HFF-Myc (cell line): ENCODE measurements around the gene SEMA3F.

Experiments
- DNase-seq: peaks from one replicate; pipeline ENCODE4 v3.0.0-alpha.2; 2011; ENCODE audit warnings: low read depth; ENCODE audit errors: extremely low read depth
- H3K4me3 ChIP-seq: replicated peaks from 2 replicates; pipeline ENCODE4 v1.5.1; 2011; ENCODE audit warnings: low read depth, mild to moderate bottlenecking, control low read depth, low read length
- CTCF ChIP-seq: IDR thresholded peaks from 2 replicates; pipeline ENCODE4 v1.5.1; 2012; ENCODE audit warnings: mild to moderate bottlenecking, low read depth, low read length, control low read depth; ENCODE audit errors: missing control alignments

SEMA3F gene

GRCh38 chr3:50211930-50212329 lies 56.8 kb downstream of the SEMA3F start:
- DNase-seq, result no peak
- TF ChIP-seq CTCF, result no peak

GRCh38 chr3:50212502-50212901 lies 57.4 kb downstream of the SEMA3F start:
- TF ChIP-seq CTCF, result no peak
- no peak for DNase-seq
- no peak overlapping the region for H3K4me3 ChIP-seq

More at GRCh38 chr3:50211930-50212329, 56.8 kb downstream of the SEMA3F start:
- no peak overlapping the region for H3K4me3 ChIP-seq

- no peak overlapping the region for H3K4me3 ChIP-seq
- no peak for TF ChIP-seq CTCF
- DNase-seq, result no peak
These were observed 57.8 kb downstream of the SEMA3F start for GRCh38 chr3:50212971-50213370.

DNA sequence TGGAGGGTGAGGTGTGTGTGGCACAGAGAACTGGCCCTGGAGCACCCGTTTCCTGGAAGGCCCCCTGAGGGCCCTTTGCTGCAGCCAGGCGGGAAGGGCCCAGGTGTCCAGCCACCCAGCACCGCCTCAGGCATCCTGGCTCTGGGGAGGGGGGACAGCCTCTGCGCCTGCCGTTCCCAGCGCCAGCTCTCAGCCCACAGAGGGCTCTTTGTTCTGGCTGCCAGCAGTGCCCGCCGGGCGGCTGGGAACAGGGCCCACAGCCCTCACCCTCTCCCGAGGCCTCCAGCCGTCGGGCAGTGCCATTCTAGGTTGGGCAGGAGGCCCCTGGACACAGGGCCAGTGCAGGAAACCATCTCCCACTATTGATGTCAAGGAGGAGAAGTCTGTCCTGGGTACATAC lies 58.2 kb downstream of the SEMA3F start:
- TF ChIP-seq CTCF, result no peak

DNA sequence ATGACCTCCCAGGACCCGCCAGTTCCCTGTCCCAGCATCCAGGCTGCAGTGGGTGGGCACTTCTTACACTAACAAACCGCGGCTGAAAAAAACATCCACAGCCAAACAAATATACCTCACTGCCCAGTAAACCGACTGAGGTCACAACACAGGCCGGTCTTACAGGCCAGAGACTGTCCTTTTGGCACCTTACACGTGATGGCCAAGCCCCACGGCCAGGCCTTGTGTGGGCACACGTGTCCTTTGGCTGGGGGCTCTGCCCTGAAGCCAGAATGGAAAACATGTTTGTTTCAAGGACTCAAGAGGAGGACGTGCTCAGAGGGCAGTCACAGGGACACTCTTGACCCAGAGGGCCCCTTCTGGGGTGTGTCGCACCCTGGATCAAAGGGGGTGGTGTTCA lies 59.7 kb downstream of the SEMA3F start:
- no peak overlapping the region for H3K4me3 ChIP-seq
- no peak for DNase-seq
- TF ChIP-seq CTCF, result no peak

More for the DNA sequence above, 58.2 kb downstream of the SEMA3F start:
- H3K4me3 ChIP-seq, result no peak overlapping the region
- DNase-seq, result no peak

DNA sequence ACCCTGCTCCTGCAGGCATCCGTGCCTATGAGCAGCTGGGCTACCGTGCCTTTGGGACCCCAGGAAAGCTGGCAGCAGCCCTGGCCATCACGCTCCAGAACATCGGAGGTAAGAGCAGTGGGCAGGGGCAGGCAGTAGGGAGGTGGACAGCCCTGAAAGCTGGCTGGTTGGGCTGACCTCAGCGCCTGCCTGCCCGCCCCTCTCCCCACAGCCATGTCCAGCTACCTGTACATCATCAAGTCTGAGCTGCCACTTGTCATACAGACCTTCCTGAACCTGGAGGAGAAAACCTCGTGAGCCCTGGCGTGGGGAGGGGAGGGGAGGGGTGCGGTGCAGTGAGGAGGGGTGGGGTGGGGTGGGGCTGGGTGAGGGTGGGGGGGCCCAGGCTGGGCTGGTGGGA lies 60.4 kb downstream of the SEMA3F start:
- no peak overlapping the region for H3K4me3 ChIP-seq
- DNase-seq, result no peak
- no peak for TF ChIP-seq CTCF

DNA sequence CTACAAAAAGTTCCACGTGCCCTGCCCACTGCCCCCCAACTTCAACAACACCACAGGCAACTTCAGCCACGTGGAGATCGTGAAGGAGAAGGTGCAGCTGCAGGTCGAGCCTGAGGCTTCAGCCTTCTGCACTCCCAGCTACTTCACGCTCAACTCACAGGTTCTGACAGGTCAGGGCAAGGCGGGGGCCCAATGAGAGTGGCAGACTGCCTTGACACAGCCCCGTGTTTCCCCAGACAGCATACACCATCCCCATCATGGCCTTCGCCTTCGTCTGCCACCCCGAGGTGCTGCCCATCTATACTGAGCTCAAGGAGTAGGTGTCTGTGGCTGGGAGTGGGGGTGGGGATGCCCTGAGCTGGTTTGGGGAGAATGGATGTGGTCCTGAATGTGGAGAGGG lies 62.6 kb downstream of the SEMA3F start:
- no peak overlapping the region for H3K4me3 ChIP-seq
- DNase-seq, result no peak
- no peak for TF ChIP-seq CTCF
